Neural cell (in vitro differentiated cells): ENCODE results near the gene FAM9C. TPM values are rescaled to one million over a fixed set of nuclear protein-coding genes. Genes with fewer than 3 reads are reported as not detected.

Experiments
- H2AFZ ChIP-seq: fragments of 200-600, 300-800 bp; sonication (generic), shearing (Covaris generic); 2 replicates; pipeline ENCODE4 v1.6.0; 2014; ENCODE audit warnings: low read depth, mild to moderate bottlenecking, antibody characterized with exemption, low read length, moderate library complexity
- H3F3A ChIP-seq: fragments of 200-600 bp; shearing (Covaris generic); 2 replicates; pipeline ENCODE4 v1.6.1; 2016; ENCODE audit warnings: mild to moderate bottlenecking, moderate library complexity, mixed read lengths, antibody characterized with exemption, low read length; ENCODE audit not compliant: insufficient read depth, poor library complexity, severe bottlenecking
- H3K27ac ChIP-seq: fragments of 200-600, 300-800 bp; sonication (generic), shearing (Covaris generic); 2 replicates; pipeline ENCODE4 v1.5.1; 2014; ENCODE audit warnings: mild to moderate bottlenecking, low read length, moderate library complexity
- H3K27me3 ChIP-seq: fragments of 300-800, 200-600 bp; sonication (generic), shearing (Covaris generic); 2 replicates; pipeline ENCODE4 v1.6.0; 2014; ENCODE audit warnings: mild to moderate bottlenecking, low read depth, low read length, moderate library complexity; ENCODE audit not compliant: insufficient read depth
- H3K36me3 ChIP-seq: fragments of 300-800, 200-600 bp; sonication (generic), shearing (Covaris generic); 2 replicates; pipeline ENCODE4 v1.5.1; 2014; ENCODE audit warnings: mild to moderate bottlenecking, antibody characterized with exemption, low read length, moderate library complexity; ENCODE audit not compliant: insufficient read depth
- H3K4me2 ChIP-seq: fragments of 300-800, 200-600 bp; sonication (generic), shearing (Covaris generic); 2 replicates; pipeline ENCODE4 v1.6.0; 2014; ENCODE audit warnings: mild to moderate bottlenecking, low read length
- H3K4me3 ChIP-seq: fragments of 300-800, 200-600 bp; sonication (generic), shearing (Covaris generic); 2 replicates; pipeline ENCODE4 v1.5.1; 2014; ENCODE audit warnings: mild to moderate bottlenecking, low read length, moderate library complexity
- H3K79me2 ChIP-seq: fragments of 200-600 bp; shearing (Covaris generic); replicated peaks from 2 replicates; pipeline ENCODE4 v1.6.0; 2014; ENCODE audit warnings: mild to moderate bottlenecking, low read length, moderate library complexity; ENCODE audit not compliant: insufficient read depth
- H3K9ac ChIP-seq: fragments of 300-800, 200-600 bp; sonication (generic), shearing (Covaris generic); 2 replicates; pipeline ENCODE4 v1.6.1; 2016; ENCODE audit warnings: mild to moderate bottlenecking, low read length, mixed read lengths
- H3K9me2 ChIP-seq: fragments of 200-600 bp; shearing (Covaris generic); 2 replicates; pipeline ENCODE4 v1.6.1; 2016; ENCODE audit warnings: mild to moderate bottlenecking, low read length, mixed read lengths; ENCODE audit not compliant: insufficient read depth
- H3K9me3 ChIP-seq: fragments of 200-600, 300-800 bp; sonication (generic), shearing (Covaris generic); 2 replicates; pipeline ENCODE4 v1.6.1; 2016; ENCODE audit warnings: mild to moderate bottlenecking, mixed run types, low read length, moderate library complexity, mixed read lengths
- H4K20me1 ChIP-seq: fragments of 200-600 bp; shearing (Covaris generic); 2 replicates; pipeline ENCODE4 v1.6.1; 2016; ENCODE audit warnings: mild to moderate bottlenecking, mixed run types; ENCODE audit not compliant: insufficient read depth
- EP300 ChIP-seq: fragments of 450-650 bp; conservative IDR thresholded peaks from 2 replicates; pipeline ENCODE4 v1.6.1; 2014; ENCODE audit warnings: antibody characterized with exemption, mild to moderate bottlenecking, moderate library complexity; ENCODE audit not compliant: poor library complexity, severe bottlenecking
- EZH2 ChIP-seq: fragments of 200-600, 300-800 bp; shearing (Covaris generic), sonication (generic); IDR thresholded peaks from 2 replicates; pipeline ENCODE4 v1.6.1; 2014; ENCODE audit warnings: antibody characterized with exemption, low read length, borderline replicate concordance, mild to moderate bottlenecking; ENCODE audit not compliant: insufficient read depth, poor library complexity, severe bottlenecking
- MXI1 ChIP-seq: fragments of 450-650 bp; conservative IDR thresholded peaks from 2 replicates; pipeline ENCODE4 v1.6.1; 2014; ENCODE audit warnings: antibody characterized with exemption, mild to moderate bottlenecking; ENCODE audit not compliant: poor library complexity, severe bottlenecking
- POLR2AphosphoS5 ChIP-seq: IDR thresholded peaks from 2 replicates; pipeline ENCODE4 v1.6.1; 2012
- RAD21 ChIP-seq: fragments of 450-650 bp; conservative IDR thresholded peaks from 2 replicates; pipeline ENCODE4 v1.6.1; 2014; ENCODE audit warnings: antibody characterized with exemption, mild to moderate bottlenecking, moderate library complexity
- SMC3 ChIP-seq: fragments of 450-650 bp; conservative IDR thresholded peaks from 2 replicates; pipeline ENCODE4 v1.6.1; 2014; ENCODE audit warnings: antibody characterized with exemption, mild to moderate bottlenecking, moderate library complexity; ENCODE audit not compliant: poor library complexity
- TAF1 ChIP-seq: IDR thresholded peaks from 2 replicates; pipeline ENCODE4 v1.6.1; 2012; ENCODE audit warnings: low read depth
- polyA plus RNA-seq: library from polyadenylated mRNA; depleted of rRNA; stranded (reverse); fragments of >200 nt; gene quantifications from 2 replicates; pipeline ENCODE4 v1.2.3, GENCODE V29; 2014
- TF ChIP-seq, protein P1 (sequence below): fragments of 450-650 bp; IDR thresholded peaks from 2 replicates; pipeline ENCODE4 v1.5.1; 2014; ENCODE audit warnings: antibody characterized with exemption, mild to moderate bottlenecking, moderate library complexity; ENCODE audit not compliant: poor library complexity, severe bottlenecking
- TF ChIP-seq, protein P2 (sequence below): IDR thresholded peaks from 2 replicates; pipeline ENCODE4 v1.6.1; 2012; ENCODE audit warnings: borderline replicate concordance

FAM9C gene
- polyA plus RNA-seq, 1 donor from 2014 or later = not detected

DNA sequence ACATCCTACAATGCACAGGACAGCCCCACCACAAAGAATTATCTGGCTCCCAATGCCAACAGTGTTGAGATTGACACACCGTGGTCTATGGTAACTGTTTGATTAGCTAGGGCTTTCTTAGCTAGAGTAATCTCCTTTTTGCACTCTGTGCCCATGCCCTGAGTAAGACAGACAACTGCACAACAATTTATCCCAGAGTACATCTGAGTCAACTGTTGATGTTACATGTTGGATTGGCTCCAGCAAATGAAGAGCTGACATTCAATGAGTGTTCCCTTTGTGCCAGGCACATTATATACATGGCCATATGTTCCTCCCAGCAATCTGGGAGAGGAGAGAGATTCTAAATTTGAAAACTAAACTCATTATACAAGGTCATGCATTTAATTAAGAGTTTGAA, 3.9 kb upstream of the FAM9C start:
- H3K9me3 ChIP-seq = no peaks in the 10 kb centered on the region
- no peaks in the 10 kb centered on the region for H3K27me3 ChIP-seq
- H2AFZ ChIP-seq = no peak overlapping the region
- no peak overlapping the region for H3K9ac ChIP-seq
- no peaks in the 10 kb centered on the region for H3K9me2 ChIP-seq
- TF ChIP-seq MXI1 = no peak
- TF ChIP-seq, protein P1, sequence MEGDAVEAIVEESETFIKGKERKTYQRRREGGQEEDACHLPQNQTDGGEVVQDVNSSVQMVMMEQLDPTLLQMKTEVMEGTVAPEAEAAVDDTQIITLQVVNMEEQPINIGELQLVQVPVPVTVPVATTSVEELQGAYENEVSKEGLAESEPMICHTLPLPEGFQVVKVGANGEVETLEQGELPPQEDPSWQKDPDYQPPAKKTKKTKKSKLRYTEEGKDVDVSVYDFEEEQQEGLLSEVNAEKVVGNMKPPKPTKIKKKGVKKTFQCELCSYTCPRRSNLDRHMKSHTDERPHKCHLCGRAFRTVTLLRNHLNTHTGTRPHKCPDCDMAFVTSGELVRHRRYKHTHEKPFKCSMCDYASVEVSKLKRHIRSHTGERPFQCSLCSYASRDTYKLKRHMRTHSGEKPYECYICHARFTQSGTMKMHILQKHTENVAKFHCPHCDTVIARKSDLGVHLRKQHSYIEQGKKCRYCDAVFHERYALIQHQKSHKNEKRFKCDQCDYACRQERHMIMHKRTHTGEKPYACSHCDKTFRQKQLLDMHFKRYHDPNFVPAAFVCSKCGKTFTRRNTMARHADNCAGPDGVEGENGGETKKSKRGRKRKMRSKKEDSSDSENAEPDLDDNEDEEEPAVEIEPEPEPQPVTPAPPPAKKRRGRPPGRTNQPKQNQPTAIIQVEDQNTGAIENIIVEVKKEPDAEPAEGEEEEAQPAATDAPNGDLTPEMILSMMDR = no peak
- TF ChIP-seq EZH2 = no peak
- TF ChIP-seq POLR2AphosphoS5 = no peak
- TF ChIP-seq EP300 = no peak
- TF ChIP-seq, protein P2, sequence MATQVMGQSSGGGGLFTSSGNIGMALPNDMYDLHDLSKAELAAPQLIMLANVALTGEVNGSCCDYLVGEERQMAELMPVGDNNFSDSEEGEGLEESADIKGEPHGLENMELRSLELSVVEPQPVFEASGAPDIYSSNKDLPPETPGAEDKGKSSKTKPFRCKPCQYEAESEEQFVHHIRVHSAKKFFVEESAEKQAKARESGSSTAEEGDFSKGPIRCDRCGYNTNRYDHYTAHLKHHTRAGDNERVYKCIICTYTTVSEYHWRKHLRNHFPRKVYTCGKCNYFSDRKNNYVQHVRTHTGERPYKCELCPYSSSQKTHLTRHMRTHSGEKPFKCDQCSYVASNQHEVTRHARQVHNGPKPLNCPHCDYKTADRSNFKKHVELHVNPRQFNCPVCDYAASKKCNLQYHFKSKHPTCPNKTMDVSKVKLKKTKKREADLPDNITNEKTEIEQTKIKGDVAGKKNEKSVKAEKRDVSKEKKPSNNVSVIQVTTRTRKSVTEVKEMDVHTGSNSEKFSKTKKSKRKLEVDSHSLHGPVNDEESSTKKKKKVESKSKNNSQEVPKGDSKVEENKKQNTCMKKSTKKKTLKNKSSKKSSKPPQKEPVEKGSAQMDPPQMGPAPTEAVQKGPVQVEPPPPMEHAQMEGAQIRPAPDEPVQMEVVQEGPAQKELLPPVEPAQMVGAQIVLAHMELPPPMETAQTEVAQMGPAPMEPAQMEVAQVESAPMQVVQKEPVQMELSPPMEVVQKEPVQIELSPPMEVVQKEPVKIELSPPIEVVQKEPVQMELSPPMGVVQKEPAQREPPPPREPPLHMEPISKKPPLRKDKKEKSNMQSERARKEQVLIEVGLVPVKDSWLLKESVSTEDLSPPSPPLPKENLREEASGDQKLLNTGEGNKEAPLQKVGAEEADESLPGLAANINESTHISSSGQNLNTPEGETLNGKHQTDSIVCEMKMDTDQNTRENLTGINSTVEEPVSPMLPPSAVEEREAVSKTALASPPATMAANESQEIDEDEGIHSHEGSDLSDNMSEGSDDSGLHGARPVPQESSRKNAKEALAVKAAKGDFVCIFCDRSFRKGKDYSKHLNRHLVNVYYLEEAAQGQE = no peak
- no peak for TF ChIP-seq TAF1
- no peak for TF ChIP-seq SMC3
- TF ChIP-seq RAD21 = no peak
- no peak overlapping the region for H3K4me3 ChIP-seq
- H3K79me2 ChIP-seq = no peaks in the 10 kb centered on the region
- H4K20me1 ChIP-seq = no peaks in the 10 kb centered on the region
- H3F3A ChIP-seq = no peaks in the 10 kb centered on the region
- H3K27ac ChIP-seq = no peak overlapping the region
- no peak overlapping the region for H3K4me2 ChIP-seq
- no peaks in the 10 kb centered on the region for H3K36me3 ChIP-seq

DNA sequence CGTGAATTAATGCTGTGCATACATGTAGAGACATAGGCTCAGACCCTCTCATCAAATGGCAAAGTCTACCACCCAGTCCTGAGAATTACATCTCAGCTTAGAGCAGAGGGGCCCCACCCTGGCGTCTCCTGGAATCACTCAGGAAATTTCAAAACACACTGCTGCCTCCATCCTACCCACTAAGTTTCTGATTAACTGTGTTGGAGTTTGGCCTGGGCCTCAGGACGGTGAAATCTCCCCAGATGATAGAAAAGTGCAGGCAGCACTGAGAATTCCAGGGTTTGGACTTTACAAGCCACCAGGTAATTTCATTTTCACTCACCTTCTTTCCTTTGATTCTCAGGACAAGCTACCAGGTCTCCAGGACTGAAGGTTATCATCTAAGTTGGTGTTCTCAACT, 3.3 kb upstream of the FAM9C start:
- H3K27ac ChIP-seq = no peak overlapping the region
- no peaks in the 10 kb centered on the region for H3K79me2 ChIP-seq
- no peak overlapping the region for H3K9ac ChIP-seq
- H3K27me3 ChIP-seq = no peaks in the 10 kb centered on the region
- H3K4me2 ChIP-seq = no peak overlapping the region
- H3K9me2 ChIP-seq = no peaks in the 10 kb centered on the region
- H3K4me3 ChIP-seq = no peak overlapping the region
- H3K9me3 ChIP-seq = no peaks in the 10 kb centered on the region
- H2AFZ ChIP-seq = no peak overlapping the region
- TF ChIP-seq POLR2AphosphoS5 = no peak
- TF ChIP-seq TAF1 = no peak
- no peak for TF ChIP-seq RAD21
- TF ChIP-seq MXI1 = no peak
- TF ChIP-seq EP300 = no peak
- no peak for TF ChIP-seq SMC3
- TF ChIP-seq, protein P1 = no peak
- no peak for TF ChIP-seq EZH2
- TF ChIP-seq, protein P2 = no peak
- no peaks in the 10 kb centered on the region for H3F3A ChIP-seq
- no peaks in the 10 kb centered on the region for H4K20me1 ChIP-seq
- no peaks in the 10 kb centered on the region for H3K36me3 ChIP-seq
